ENCODE data around the gene SMNDC1. TPM values are rescaled to one million over a fixed set of nuclear protein-coding genes. Genes with fewer than 3 reads are reported as not detected.

SMNDC1 gene
- total and polyA plus RNA-seq, 11 donors, result 5.2 to 23.1 (median 20.6) TPM

DNA sequence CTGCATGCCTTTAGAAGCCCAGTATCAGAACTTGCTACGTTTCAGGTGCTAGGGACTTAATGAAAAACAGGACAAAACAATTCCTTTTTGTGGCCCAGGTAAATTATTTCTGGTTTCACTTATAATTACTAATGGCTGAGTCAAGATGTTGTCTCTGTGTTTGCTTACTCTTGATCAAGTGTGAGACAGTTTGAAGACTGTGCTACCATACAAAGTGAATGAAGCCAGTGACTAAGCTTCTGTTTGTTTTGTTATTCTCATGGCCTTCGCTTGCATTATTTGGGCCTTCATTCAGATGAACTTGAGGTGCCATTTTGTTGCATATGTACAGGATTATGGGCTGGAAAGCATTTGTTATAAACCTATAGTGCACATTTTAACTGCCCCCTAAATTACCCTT lies 17.9 kb downstream of the SMNDC1 start:
- no peak for TF ChIP-seq POLR2A (IDR thresholded peaks at IDR 0.05)
- TF ChIP-seq, protein P1, sequence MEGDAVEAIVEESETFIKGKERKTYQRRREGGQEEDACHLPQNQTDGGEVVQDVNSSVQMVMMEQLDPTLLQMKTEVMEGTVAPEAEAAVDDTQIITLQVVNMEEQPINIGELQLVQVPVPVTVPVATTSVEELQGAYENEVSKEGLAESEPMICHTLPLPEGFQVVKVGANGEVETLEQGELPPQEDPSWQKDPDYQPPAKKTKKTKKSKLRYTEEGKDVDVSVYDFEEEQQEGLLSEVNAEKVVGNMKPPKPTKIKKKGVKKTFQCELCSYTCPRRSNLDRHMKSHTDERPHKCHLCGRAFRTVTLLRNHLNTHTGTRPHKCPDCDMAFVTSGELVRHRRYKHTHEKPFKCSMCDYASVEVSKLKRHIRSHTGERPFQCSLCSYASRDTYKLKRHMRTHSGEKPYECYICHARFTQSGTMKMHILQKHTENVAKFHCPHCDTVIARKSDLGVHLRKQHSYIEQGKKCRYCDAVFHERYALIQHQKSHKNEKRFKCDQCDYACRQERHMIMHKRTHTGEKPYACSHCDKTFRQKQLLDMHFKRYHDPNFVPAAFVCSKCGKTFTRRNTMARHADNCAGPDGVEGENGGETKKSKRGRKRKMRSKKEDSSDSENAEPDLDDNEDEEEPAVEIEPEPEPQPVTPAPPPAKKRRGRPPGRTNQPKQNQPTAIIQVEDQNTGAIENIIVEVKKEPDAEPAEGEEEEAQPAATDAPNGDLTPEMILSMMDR (IDR thresholded peaks at IDR 0.05), result no peak
- Histone ChIP-seq H3K27me3 (no peaks in the 10 kb centered on the region), H3K4me3 (no peak overlapping the region), H3K27ac (no peak overlapping the region), H3K36me3 (peaks cover 0 to 87% (median 75%) of the 10 kb centered on the region in 9 donors), H3K4me1 (peaks cover 0 to 15% (median 0%) of the 10 kb centered on the region in 12 donors), H3K9me3 (no peaks in the 10 kb centered on the region)
- DNase-seq (no peak), ATAC-seq (no peak)
- 91 to 97% (median 92%) methylated on average over 2 of the region's 2 CpGs for whole genome bisulfite sequencing, 4 donors
- intact Hi-C loops (cut with DNase I), result loop anchor here in 1 of 10 donors (10.0 kb wide), 1 partner anchor 402 kb away; no protein-coding TSS in a partner anchor

DNA sequence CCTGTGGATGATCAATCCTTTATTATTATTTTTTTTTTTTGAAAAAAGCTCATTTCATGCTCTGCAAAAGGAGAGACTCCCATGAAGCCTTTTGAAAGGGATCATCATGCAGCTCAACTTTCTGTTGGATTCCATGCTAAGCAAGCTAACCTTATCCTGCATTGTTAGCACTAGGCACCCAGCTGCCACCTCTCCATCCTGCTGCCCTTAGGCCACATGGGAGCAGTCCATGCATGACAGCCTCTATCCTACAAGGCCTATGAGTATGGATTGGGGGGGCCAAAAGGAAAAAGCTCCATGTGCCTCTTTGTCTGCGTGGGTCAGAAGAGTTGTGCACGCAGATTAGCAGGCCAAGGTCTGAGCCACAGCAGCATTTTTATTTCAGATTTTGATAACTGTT lies 19.2 kb downstream of the SMNDC1 start:
- Histone ChIP-seq H3K9me3 (no peaks in the 10 kb centered on the region), H3K4me3 (no peak overlapping the region), H3K36me3 (peaks cover 0 to 87% (median 80%) of the 10 kb centered on the region in 9 donors), H3K27ac (no peak overlapping the region), H3K4me1 (peaks cover 0 to 11% (median 0%) of the 10 kb centered on the region in 12 donors), H3K27me3 (no peaks in the 10 kb centered on the region)
- TF ChIP-seq POLR2A (IDR thresholded peaks at IDR 0.05), result no peak
- TF ChIP-seq, protein P1 (IDR thresholded peaks at IDR 0.05), result no peak
- WGBS, 4 donors, result 92 to 99% (median 97%) methylated on average over 2 of the region's 2 CpGs
- no peak for DNase-seq
- intact Hi-C loops (cut with DNase I), result loop anchor here in 1 of 10 donors (10.0 kb wide), 1 partner anchor 401 kb away; no protein-coding TSS in a partner anchor
- ATAC-seq, result peak in 1 of 4 donors; percentile 19

DNA sequence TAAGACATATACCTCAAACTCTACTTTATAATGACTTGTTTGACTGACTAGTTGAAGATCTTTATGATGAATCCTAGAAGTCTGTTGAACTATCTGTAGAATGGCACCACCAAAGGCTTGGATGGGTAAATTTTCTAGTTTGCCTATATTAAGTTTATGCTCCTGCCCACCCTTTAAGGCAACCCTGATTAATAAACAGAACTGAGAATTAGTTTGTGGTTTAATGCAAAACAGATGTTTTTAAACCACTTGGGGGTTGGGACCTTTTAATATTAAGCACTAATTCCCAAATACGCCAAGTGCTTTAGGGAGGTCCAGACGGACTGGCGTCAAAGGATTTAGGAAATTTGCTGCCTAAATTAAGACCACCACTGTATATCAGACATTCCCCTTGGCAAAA lies 20.5 kb downstream of the SMNDC1 start:
- no peak overlapping the region for H3K4me3 ChIP-seq
- H3K27me3 ChIP-seq, result no peaks in the 10 kb centered on the region
- WGBS, 4 donors, result 95 to 98% (median 97%) methylated on average over 3 of the region's 3 CpGs
- intact Hi-C loops (cut with DNase I), result loop anchor here in 3 of 10 donors (5.0 to 10.0 kb wide), 3 partner anchors 397 to 402 kb away; no protein-coding TSS in a partner anchor
- DNase-seq (no peak), ATAC-seq (no peak)
- peaks cover 0 to 85% (median 67%) of the 10 kb centered on the region in 9 donors for H3K36me3 ChIP-seq
- H3K9me3 ChIP-seq, result no peaks in the 10 kb centered on the region
- TF ChIP-seq, protein P1 (IDR thresholded peaks at IDR 0.05), result no peak
- TF ChIP-seq POLR2A (IDR thresholded peaks at IDR 0.05), result no peak
- H3K27ac ChIP-seq, result no peak overlapping the region
- H3K4me1 ChIP-seq, result peaks cover 0 to 18% (median 6%) of the 10 kb centered on the region in 12 donors

DNA sequence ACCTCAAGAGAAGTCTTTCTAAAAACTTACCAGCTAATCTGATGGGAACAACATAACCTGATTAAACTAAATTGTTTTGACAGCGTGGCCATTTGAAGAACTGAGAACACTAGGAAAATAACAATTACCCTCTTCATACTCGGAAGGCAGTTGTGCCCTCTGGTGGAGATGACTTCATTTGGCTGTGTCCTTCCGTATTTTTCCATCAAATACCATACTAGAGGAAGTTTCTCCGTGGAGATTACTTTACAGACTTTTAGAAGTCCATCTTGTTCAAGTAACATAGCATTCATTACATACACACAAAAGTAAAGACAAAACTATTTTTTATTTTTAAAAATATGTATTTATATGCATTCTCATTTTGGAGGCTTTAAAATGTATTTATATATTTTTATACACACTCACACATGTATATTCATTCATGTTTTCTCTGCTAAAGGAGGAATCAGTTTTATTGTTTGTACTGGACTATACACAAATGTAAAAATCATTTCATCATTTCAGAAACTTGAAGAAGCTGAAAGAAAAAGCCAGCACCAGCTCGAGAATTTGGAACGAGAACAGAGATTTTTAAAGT lies 25.2 kb downstream of the SMNDC1 start:
- intact Hi-C loops (cut with DNase I), result loop anchor here (1.0 to 10.0 kb wide), 14 partner anchors 52 to 397 kb away; partner anchors contain the start of genes MXI1 (in 5 of the 10) and ADD3 (in 1 of the 10)
- WGBS, 4 donors, result 22 to 28% (median 26%) methylated on average over 6 of the region's 6 CpGs
- H3K27me3 ChIP-seq, result no peaks in the 10 kb centered on the region
- ATAC-seq, result peak; percentile 39 to 75 (median 69)
- DNase-seq, result peak in 4 of 5 donors; percentile 34 to 57 (median 50)
- TF ChIP-seq POLR2A (IDR thresholded peaks at IDR 0.05), result no peak
- TF ChIP-seq, protein P1 (IDR thresholded peaks at IDR 0.05), result peak; percentile 62 to 90 (median 81)
- H3K4me1 ChIP-seq, result peaks cover 0 to 64% (median 35%) of the 10 kb centered on the region in 12 donors
- H3K36me3 ChIP-seq, result peaks cover 0 to 37% (median 20%) of the 10 kb centered on the region in 9 donors
- peak overlapping the region in 8 of 12 donors; percentile 2 to 46 (median 26) for H3K27ac ChIP-seq
- no peaks in the 10 kb centered on the region for H3K9me3 ChIP-seq
- peak overlapping the region in 1 of 12 donors; percentile 27 for H3K4me3 ChIP-seq

Data from heart left ventricle (tissue), 16 donors.